ENCODE data around the gene ACBD4. TPM values are rescaled to one million over a fixed set of nuclear protein-coding genes. Genes with fewer than 3 reads are reported as not detected.

The ACBD4 gene
- total and polyA plus RNA-seq, 2 of the 13 experiments (the other 11 are each of a cell fraction or from before 2014, with no cell fraction given) = 16.1 to 26.9 TPM

GRCh38 chr17:45132572-45133463, 2.7 kb upstream of the ACBD4 start (continued):
- TF ChIP-seq FOXP1 (IDR thresholded peaks at IDR 0.05) (no peak), FOXP1 (CRISPR knock-in tag; IDR thresholded peaks at IDR 0.05) (no peak), NFIB (CRISPR knock-in tag; IDR thresholded peaks at IDR 0.05; ENCODE audit: borderline replicate concordance) (no peak), MTA3 (CRISPR knock-in tag; IDR thresholded peaks at IDR 0.05) (no peak), NFIC (IDR thresholded peaks at IDR 0.05; ENCODE audit: low read length) (no peak), HDAC1 (CRISPR knock-in tag; IDR thresholded peaks at IDR 0.05) (peak; percentile 81), DDIT3 (CRISPR knock-in tag; IDR thresholded peaks at IDR 0.05) (no peak), SALL1 (CRISPR knock-in tag; IDR thresholded peaks at IDR 0.05) (peak; percentile 52; the same call in 1 of the 2 replicates), HNRNPLL (IDR thresholded peaks at IDR 0.05; ENCODE audit: low read depth, low read length, poor library complexity, severe bottlenecking) (peak; percentile 30), ZNF546 (CRISPR knock-in tag; conservative IDR thresholded peaks at IDR 0.05) (no peak), ZNF576 (CRISPR knock-in tag; IDR thresholded peaks at IDR 0.05) (no peak), ZNF652 (CRISPR knock-in tag; IDR thresholded peaks at IDR 0.05; ENCODE audit: borderline replicate concordance, low read depth) (no peak), TSC22D2 (CRISPR knock-in tag; IDR thresholded peaks at IDR 0.05; ENCODE audit: borderline replicate concordance) (no peak), LCORL (IDR thresholded peaks at IDR 0.05) (no peak), LCORL (CRISPR knock-in tag; IDR thresholded peaks at IDR 0.05) (peak; percentile 64; the same call in 1 of the 2 replicates), KAT8 (CRISPR knock-in tag; IDR thresholded peaks at IDR 0.05) (peak; percentile 63), CHD2 (IDR thresholded peaks at IDR 0.05; ENCODE audit: low read depth, low read length) (no peak), PLRG1 (conservative IDR thresholded peaks at IDR 0.05) (no peak), LBX2 (CRISPR knock-in tag; IDR thresholded peaks at IDR 0.05; ENCODE audit: borderline replicate concordance) (no peak), MXD4 (CRISPR knock-in tag; IDR thresholded peaks at IDR 0.05) (no peak), THAP8 (CRISPR knock-in tag; IDR thresholded peaks at IDR 0.05; ENCODE audit: borderline replicate concordance) (peak; percentile 92), CREB1 (IDR thresholded peaks at IDR 0.05) (peak; percentile 99), CREB1 (CRISPR knock-in tag; IDR thresholded peaks at IDR 0.05) (no peak; the same call in 1 of the 2 replicates), CEBPZ (IDR thresholded peaks at IDR 0.05; ENCODE audit: low read length) (no peak), HES4 (CRISPR knock-in tag; IDR thresholded peaks at IDR 0.05; ENCODE audit: borderline replicate concordance) (no peak), AGO2 (optimal IDR thresholded peaks at IDR 0.05; ENCODE audit: low read depth, low read length) (peak; percentile 70), THYN1 (CRISPR knock-in tag; IDR thresholded peaks at IDR 0.05; ENCODE audit: borderline replicate concordance, low read depth) (no peak)
